Upper lobe of left lung (tissue), 6 donors: Measurements from ENCODE around the gene HEPHL1. TPM values are rescaled to one million over a fixed set of nuclear protein-coding genes. Genes with fewer than 3 reads are reported as not detected.
A peak's percentile ranks its signal among the peaks of the same experiment; 100 is the strongest.

Experiments
- ATAC-seq, 2 donors: fragments of 200-7000 bp; cut with Tn5 transposase; one replicate each; pipeline ENCODE4 v1.9.1; 2022; ENCODE audit warnings: mild to moderate bottlenecking in 2 of 2, moderate library complexity in 2 of 2; ENCODE audit not compliant: low FRiP score in 2 of 2
- DNase-seq, 2 donors: peaks; one replicate each; pipeline ENCODE4 v3.0.0-alpha.2; 2019 to 2020
- H3K27ac ChIP-seq, 4 donors: fragments of 200-600 bp; sonication (generic); one replicate each; pipeline ENCODE4 v1.5.1; 2016 to 2019
- H3K27me3 ChIP-seq, 4 donors: fragments of 200-600 bp; sonication (generic); one replicate each; pipeline ENCODE4 v1.5.1; 2017 to 2019
- H3K36me3 ChIP-seq, 4 donors: fragments of 200-600 bp; sonication (generic); one replicate each; pipeline ENCODE4 v1.5.1; 2016 to 2019
- H3K4me1 ChIP-seq, 4 donors: fragments of 200-600 bp; sonication (generic); one replicate each; pipeline ENCODE4 v1.5.1; 2018 to 2019
- H3K4me3 ChIP-seq, 4 donors: fragments of 200-600 bp; sonication (generic); one replicate each; pipeline ENCODE4 v1.5.1; 2017 to 2019; ENCODE audit warnings: mild to moderate bottlenecking in 2 of 4, moderate library complexity in 1 of 4
- H3K9me3 ChIP-seq, 4 donors: fragments of 200-600 bp; sonication (generic); one replicate each; pipeline ENCODE4 v1.5.1; 2018 to 2019
- EP300 ChIP-seq, 4 donors: sonication (generic); formaldehyde crosslinking; IDR thresholded peaks; one replicate each; pipeline ENCODE4 v1.5.1; 2017; ENCODE audit warnings: antibody characterized with exemption in 4 of 4, control low read depth in 2 of 4
- POLR2A ChIP-seq, 4 donors: fragments of 450-650 bp; IDR thresholded peaks; one replicate each; pipeline ENCODE4 v1.5.1; 2016 to 2017; ENCODE audit warnings: antibody characterized with exemption in 4 of 4, mild to moderate bottlenecking in 2 of 4
- POLR2AphosphoS5 ChIP-seq, 2 donors: sonication (generic); formaldehyde crosslinking; IDR thresholded peaks; one replicate each; pipeline ENCODE4 v1.5.1; 2017; ENCODE audit warnings: antibody characterized with exemption in 2 of 2
- WGBS, 2 donors: methylation state at CpG; one replicate each; pipeline ENCODE4 v1.1.5; 2017 to 2018; 5-methylcytosine and 5-hydroxymethylcytosine counted together
- total RNA-seq, 6 donors: library from RNA; depleted of rRNA in 4 of 6; stranded (reverse); fragments of >200 nt in 4 of 6; gene quantifications; one replicate each; pipeline versions ENCODE4 v1.1.0 to v1.2.1, GENCODE V29; 2016 to 2021
- TF ChIP-seq, protein P1 (sequence below), 6 experiments: fragments of 450-650 bp in 4 of 6; fragments of 200-600 bp in 2 of 6; sonication (generic) in 2 of 6; IDR thresholded peaks; one replicate each; pipeline ENCODE4 v1.5.1; 2016 to 2019; ENCODE audit warnings: antibody characterized with exemption in 6 of 6
- donor health status: DM: no; HTN: no; CAD: no; lungs with moderate emphysema.
- donor health status: DM: no; HTN: yes; CAD: no; lungs with severe emphysema.

Gene HEPHL1
- total RNA-seq, 6 donors from 2014 or later: not detected

DNA sequence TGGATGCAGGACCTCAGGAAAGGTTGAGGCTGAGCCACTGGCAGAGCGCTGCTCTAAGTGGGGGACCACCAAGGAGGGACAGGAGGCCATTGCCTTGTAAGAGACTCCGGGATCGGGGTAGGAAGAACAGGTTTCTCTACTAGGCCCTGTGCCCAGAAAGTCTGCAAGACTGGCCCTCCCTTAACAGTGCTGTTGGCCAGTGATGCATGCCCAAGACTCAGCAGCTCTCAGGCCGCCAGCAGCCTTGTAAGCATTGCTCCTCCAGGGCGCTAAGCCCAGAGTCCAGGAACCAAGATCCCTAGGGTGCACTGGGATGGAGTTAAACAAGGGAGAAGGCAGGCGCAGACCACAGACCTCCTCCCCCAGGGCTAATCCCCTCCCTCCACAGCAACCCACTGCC is 68.2 kb downstream of the HEPHL1 start:
- no peaks in the 10 kb centered on the region for H3K36me3 ChIP-seq
- 91% methylated on average over 5 to 6 of the region's 6 CpGs for WGBS, 2 donors
- no peak for TF ChIP-seq POLR2A (IDR thresholded peaks at IDR 0.05)
- TF ChIP-seq, protein P1, sequence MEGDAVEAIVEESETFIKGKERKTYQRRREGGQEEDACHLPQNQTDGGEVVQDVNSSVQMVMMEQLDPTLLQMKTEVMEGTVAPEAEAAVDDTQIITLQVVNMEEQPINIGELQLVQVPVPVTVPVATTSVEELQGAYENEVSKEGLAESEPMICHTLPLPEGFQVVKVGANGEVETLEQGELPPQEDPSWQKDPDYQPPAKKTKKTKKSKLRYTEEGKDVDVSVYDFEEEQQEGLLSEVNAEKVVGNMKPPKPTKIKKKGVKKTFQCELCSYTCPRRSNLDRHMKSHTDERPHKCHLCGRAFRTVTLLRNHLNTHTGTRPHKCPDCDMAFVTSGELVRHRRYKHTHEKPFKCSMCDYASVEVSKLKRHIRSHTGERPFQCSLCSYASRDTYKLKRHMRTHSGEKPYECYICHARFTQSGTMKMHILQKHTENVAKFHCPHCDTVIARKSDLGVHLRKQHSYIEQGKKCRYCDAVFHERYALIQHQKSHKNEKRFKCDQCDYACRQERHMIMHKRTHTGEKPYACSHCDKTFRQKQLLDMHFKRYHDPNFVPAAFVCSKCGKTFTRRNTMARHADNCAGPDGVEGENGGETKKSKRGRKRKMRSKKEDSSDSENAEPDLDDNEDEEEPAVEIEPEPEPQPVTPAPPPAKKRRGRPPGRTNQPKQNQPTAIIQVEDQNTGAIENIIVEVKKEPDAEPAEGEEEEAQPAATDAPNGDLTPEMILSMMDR (IDR thresholded peaks at IDR 0.05): no peak
- no peak for TF ChIP-seq EP300 (IDR thresholded peaks at IDR 0.05)
- no peak for TF ChIP-seq POLR2AphosphoS5 (IDR thresholded peaks at IDR 0.05)
- no peak overlapping the region for H3K4me3 ChIP-seq
- H3K4me1 ChIP-seq: no peaks in the 10 kb centered on the region
- DNase-seq: no peak
- no peaks in the 10 kb centered on the region for H3K27me3 ChIP-seq
- no peak overlapping the region for H3K27ac ChIP-seq
- ATAC-seq: peak in 1 of 2 donors; percentile 19
- H3K9me3 ChIP-seq: no peaks in the 10 kb centered on the region

DNA sequence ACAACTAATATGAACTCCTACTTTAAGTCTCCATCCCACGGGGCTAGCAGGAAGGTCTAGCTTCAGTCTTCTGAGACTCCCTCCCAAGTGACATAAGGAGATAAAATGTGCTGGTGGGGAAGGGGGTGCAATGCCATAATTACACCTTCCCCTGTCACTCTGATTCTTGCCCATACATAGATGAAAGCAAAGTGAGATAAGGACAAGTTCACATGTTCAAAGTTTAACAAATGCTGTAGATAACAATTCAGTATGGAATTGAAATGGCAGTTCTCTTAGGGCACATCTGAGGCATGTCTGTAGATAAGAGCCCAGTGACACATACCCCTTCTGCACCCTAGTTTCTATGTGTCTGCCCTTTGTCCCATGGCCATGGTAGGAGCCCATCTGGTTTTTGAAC is 69.2 kb downstream of the HEPHL1 start:
- Histone ChIP-seq H3K9me3 (no peaks in the 10 kb centered on the region), H3K4me1 (no peaks in the 10 kb centered on the region), H3K27me3 (no peaks in the 10 kb centered on the region), H3K27ac (no peak overlapping the region), H3K4me3 (no peak overlapping the region), H3K36me3 (no peaks in the 10 kb centered on the region)
- TF ChIP-seq EP300 (IDR thresholded peaks at IDR 0.05): no peak
- TF ChIP-seq POLR2A (IDR thresholded peaks at IDR 0.05): no peak
- TF ChIP-seq POLR2AphosphoS5 (IDR thresholded peaks at IDR 0.05): no peak
- TF ChIP-seq, protein P1 (IDR thresholded peaks at IDR 0.05): no peak
- no peak for DNase-seq
- WGBS, 2 donors: 83 to 86% methylated on average over 1 of the region's 1 CpG
- no peak for ATAC-seq

DNA sequence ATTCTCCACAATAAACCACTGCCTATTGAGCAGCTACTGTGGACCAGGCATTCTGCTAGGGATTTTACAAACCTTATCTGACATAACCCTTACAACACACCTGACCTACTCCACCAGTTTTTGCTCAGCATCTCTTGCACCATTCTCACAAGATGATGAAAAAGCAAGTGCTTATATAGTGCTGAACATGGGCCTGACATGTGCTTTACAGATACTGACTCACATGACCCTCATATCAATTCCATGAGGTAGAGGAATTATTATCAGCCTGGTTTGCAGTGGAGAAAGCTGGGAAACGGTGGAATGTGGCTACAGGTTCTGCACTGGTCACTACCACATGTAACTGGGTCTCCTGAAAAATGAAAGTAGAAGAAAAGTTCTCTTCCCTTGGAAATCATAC is 69.9 kb downstream of the HEPHL1 start:
- H3K36me3 ChIP-seq: no peaks in the 10 kb centered on the region
- ATAC-seq (no peak), DNase-seq (no peak)
- H3K4me1 ChIP-seq: no peaks in the 10 kb centered on the region
- H3K27me3 ChIP-seq: no peaks in the 10 kb centered on the region
- no peak overlapping the region for H3K27ac ChIP-seq
- H3K4me3 ChIP-seq: no peak overlapping the region
- no peaks in the 10 kb centered on the region for H3K9me3 ChIP-seq
- TF ChIP-seq, protein P1 (IDR thresholded peaks at IDR 0.05): no peak
- TF ChIP-seq POLR2AphosphoS5 (IDR thresholded peaks at IDR 0.05): no peak
- TF ChIP-seq EP300 (IDR thresholded peaks at IDR 0.05): no peak
- TF ChIP-seq POLR2A (IDR thresholded peaks at IDR 0.05): no peak
- WGBS, 2 donors: 80 to 83% methylated on average over 1 of the region's 1 CpG

DNA sequence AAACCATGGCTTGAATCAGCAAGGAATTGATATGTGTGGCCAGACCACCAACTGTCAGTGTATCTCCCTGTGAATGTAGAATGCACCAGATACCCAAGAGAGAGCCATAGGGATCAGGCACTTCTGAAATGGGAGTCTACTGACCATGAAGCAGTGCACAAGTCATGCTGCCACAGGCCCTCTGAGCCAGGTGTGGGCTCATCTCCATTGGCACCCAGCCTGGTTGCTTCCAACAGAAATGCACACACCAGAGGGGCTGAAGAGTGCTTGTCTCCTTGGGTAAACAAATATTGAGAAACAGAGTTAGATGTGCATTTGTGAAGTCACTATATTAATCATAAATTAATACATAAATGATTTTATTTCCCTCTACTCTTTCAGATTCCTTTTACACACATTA is 79.1 kb downstream of the HEPHL1 start:
- Histone ChIP-seq H3K27me3 (no peaks in the 10 kb centered on the region), H3K36me3 (no peaks in the 10 kb centered on the region), H3K4me1 (no peaks in the 10 kb centered on the region), H3K27ac (no peak overlapping the region), H3K9me3 (no peaks in the 10 kb centered on the region), H3K4me3 (no peak overlapping the region)
- TF ChIP-seq, protein P1 (IDR thresholded peaks at IDR 0.05): no peak
- TF ChIP-seq POLR2AphosphoS5 (IDR thresholded peaks at IDR 0.05) (no peak), POLR2A (IDR thresholded peaks at IDR 0.05) (no peak), EP300 (IDR thresholded peaks at IDR 0.05) (no peak)
- ATAC-seq (no peak), DNase-seq (peak in 1 of 2 donors; percentile 32)

DNA sequence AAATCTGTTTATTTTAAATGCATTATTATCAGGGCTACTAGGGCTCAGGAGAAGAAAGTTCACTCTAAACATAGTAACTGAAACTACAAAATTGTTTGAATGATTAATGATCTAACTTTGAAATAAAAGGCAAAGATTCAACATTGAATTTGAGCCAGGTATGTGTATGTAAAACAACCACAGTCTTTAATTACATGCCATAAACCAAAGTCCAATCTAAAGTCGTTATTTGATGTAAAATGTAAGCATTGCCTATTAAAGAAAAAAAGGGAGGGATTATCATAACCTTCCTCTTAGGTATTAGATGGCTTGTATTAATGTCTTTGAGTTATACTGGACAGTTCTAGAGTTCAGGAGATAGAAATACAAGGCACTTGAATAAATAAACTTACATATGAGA is 82.3 kb downstream of the HEPHL1 start:
- TF ChIP-seq, protein P1 (IDR thresholded peaks at IDR 0.05): no peak
- TF ChIP-seq POLR2AphosphoS5 (IDR thresholded peaks at IDR 0.05): no peak
- no peak for TF ChIP-seq EP300 (IDR thresholded peaks at IDR 0.05)
- no peak for TF ChIP-seq POLR2A (IDR thresholded peaks at IDR 0.05)
- no peak for DNase-seq
- Histone ChIP-seq H3K27ac (no peak overlapping the region), H3K9me3 (no peaks in the 10 kb centered on the region), H3K4me1 (no peaks in the 10 kb centered on the region), H3K36me3 (no peaks in the 10 kb centered on the region), H3K4me3 (no peak overlapping the region), H3K27me3 (no peaks in the 10 kb centered on the region)
- WGBS, 2 donors: 56 to 71% methylated on average over 1 of the region's 1 CpG
- ATAC-seq: no peak
